ENCODE data around the gene TUFT1. TPM values are rescaled to one million over a fixed set of nuclear protein-coding genes. Genes with fewer than 3 reads are reported as not detected.

Gene TUFT1
- total and polyA plus RNA-seq, 9 of the 15 experiments (the other 6 are each of a cell fraction or from before 2014, with no cell fraction given), result 0.54 to 2.0 (median 1.7) TPM

DNA sequence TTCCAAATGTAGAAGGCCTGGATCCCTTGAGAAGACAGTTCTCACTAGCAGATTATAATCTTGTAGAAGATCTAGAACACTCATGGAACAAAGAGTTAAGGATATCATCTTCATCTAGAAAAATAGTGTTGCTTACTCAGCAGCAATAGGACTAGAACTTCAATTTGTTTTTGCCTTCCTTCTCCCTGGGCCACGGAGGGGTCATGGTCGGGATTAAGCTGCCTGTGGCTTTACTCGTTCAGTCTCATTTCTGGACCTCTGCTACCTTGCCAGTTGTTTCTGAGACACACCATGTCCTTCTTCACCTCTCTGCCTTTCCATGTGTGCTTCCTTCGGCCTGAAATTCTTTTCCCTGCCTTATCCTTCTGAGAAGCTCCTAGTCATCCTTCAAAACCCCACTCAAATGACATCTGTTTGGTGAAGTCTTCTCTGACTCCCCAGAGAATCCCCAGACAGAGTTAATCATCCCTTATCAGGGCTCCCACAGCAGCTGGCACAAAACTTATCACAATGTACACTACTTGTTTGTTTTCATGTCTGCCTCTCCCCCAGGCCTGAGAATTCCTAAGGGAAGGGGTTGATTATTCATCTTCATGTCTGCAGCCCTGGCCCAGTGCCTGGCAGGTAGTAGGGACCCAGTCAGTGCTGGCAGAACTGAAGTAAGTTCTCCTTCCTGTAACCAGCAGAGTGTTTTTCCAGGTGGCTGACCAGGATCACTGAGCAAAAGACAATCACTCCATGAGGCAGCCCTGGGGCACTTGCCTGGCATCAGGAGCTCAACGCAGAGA, 56.3 kb downstream of the TUFT1 start (continued):
- TF ChIP-seq, protein P1, sequence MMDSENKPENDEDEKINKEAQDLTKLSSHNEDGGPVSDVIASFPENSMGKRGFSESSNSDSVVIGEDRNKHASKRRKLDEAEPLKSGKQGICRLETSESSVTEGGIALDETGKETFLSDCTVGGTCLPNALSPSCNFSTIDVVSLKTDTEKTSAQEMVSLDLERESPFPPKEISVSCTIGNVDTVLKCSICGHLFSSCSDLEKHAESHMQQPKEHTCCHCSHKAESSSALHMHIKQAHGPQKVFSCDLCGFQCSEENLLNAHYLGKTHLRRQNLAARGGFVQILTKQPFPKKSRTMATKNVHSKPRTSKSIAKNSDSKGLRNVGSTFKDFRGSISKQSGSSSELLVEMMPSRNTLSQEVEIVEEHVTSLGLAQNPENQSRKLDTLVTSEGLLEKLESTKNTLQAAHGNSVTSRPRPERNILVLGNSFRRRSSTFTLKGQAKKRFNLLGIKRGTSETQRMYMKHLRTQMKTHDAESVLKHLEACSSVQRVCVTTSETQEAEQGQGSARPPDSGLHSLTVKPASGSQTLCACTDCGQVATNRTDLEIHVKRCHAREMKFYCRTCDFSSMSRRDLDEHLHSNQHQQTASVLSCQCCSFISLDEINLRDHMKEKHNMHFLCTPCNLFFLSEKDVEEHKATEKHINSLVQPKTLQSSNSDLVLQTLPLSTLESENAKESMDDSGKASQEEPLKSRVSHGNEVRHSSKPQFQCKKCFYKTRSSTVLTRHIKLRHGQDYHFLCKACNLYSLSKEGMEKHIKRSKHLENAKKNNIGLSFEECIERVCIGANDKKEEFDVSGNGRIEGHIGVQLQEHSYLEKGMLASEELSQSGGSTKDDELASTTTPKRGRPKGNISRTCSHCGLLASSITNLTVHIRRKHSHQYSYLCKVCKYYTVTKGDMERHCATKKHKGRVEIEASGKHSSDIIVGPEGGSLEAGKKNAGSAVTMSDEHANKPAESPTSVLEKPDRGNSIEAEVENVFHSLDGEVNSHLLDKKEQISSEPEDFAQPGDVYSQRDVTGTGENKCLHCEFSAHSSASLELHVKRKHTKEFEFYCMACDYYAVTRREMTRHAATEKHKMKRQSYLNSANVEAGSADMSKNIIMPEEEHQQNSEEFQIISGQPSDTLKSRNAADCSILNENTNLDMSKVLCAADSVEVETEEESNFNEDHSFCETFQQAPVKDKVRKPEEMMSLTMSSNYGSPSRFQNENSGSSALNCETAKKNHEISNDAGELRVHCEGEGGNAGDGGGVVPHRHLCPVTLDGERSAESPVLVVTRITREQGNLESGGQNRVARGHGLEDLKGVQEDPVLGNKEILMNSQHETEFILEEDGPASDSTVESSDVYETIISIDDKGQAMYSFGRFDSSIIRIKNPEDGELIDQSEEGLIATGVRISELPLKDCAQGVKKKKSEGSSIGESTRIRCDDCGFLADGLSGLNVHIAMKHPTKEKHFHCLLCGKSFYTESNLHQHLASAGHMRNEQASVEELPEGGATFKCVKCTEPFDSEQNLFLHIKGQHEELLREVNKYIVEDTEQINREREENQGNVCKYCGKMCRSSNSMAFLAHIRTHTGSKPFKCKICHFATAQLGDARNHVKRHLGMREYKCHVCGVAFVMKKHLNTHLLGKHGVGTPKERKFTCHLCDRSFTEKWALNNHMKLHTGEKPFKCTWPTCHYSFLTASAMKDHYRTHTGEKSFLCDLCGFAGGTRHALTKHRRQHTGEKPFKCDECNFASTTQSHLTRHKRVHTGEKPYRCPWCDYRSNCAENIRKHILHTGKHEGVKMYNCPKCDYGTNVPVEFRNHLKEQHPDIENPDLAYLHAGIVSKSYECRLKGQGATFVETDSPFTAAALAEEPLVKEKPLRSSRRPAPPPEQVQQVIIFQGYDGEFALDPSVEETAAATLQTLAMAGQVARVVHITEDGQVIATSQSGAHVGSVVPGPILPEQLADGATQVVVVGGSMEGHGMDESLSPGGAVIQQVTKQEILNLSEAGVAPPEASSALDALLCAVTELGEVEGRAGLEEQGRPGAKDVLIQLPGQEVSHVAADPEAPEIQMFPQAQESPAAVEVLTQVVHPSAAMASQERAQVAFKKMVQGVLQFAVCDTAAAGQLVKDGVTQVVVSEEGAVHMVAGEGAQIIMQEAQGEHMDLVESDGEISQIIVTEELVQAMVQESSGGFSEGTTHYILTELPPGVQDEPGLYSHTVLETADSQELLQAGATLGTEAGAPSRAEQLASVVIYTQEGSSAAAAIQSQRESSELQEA (IDR thresholded peaks at IDR 0.05; ENCODE audit: low read depth), result no peak
- TF ChIP-seq IRF2 (CRISPR knock-in tag; IDR thresholded peaks at IDR 0.05), result no peak
- peak; percentile 98 for TF ChIP-seq MTA2 (IDR thresholded peaks at IDR 0.05; ENCODE audit: low read depth)
- TF ChIP-seq, protein P2, sequence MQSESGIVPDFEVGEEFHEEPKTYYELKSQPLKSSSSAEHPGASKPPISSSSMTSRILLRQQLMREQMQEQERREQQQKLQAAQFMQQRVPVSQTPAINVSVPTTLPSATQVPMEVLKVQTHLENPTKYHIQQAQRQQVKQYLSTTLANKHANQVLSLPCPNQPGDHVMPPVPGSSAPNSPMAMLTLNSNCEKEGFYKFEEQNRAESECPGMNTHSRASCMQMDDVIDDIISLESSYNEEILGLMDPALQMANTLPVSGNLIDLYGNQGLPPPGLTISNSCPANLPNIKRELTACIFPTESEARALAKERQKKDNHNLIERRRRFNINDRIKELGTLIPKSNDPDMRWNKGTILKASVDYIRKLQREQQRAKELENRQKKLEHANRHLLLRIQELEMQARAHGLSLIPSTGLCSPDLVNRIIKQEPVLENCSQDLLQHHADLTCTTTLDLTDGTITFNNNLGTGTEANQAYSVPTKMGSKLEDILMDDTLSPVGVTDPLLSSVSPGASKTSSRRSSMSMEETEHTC (IDR thresholded peaks at IDR 0.05), result no peak
- TF ChIP-seq ARNT (IDR thresholded peaks at IDR 0.05), result peak; percentile 79 to 86; a peak in 1 of 4 replicates
- TF ChIP-seq KLF6 (CRISPR knock-in tag; IDR thresholded peaks at IDR 0.05; ENCODE audit: borderline replicate concordance), result no peak
- TF ChIP-seq XRCC3 (IDR thresholded peaks at IDR 0.05), result no peak
- TF ChIP-seq TEAD2 (tag; IDR thresholded peaks at IDR 0.05), result peak; percentile 82
- TF ChIP-seq NCOA6 (IDR thresholded peaks at IDR 0.05), result no peak
- TF ChIP-seq ZNF717 (CRISPR knock-in tag; IDR thresholded peaks at IDR 0.05), result no peak
- TF ChIP-seq HEY1 (CRISPR knock-in tag; IDR thresholded peaks at IDR 0.05; ENCODE audit: borderline replicate concordance), result 0 out of 2 replicates have a peak, but pooled peaks have one; percentile 28
- no peak for TF ChIP-seq PURB (CRISPR knock-in tag; IDR thresholded peaks at IDR 0.05; ENCODE audit: low read depth)
- no peak for TF ChIP-seq ZFX (CRISPR knock-in tag; IDR thresholded peaks at IDR 0.05)
- peak; percentile 31; the same call in 1 of the 2 replicates for TF ChIP-seq DNMT1 (IDR thresholded peaks at IDR 0.05)
- TF ChIP-seq MTF1 (CRISPR knock-in tag; IDR thresholded peaks at IDR 0.05; ENCODE audit: borderline replicate concordance), result no peak
- TF ChIP-seq TRIM25 (IDR thresholded peaks at IDR 0.05; ENCODE audit: borderline replicate concordance), result no peak

Data from K562 (cell line).